GM21786 (cell line): ENCODE data around the gene IGF2R.
A peak's percentile ranks its signal among the peaks of the same experiment; 100 is the strongest.
"Not testable (repeated sequence)": the region's sequence is repeated elsewhere in the genome, so short reads cannot be mapped to it uniquely, and the experiment has no call there.

Experiments
- ATAC-seq: cut with Tn5 transposase; IDR thresholded peaks from one replicate; pipeline ENCODE4 v1.9.1; 2021; ENCODE audit not compliant: unreplicated experiment

IGF2R gene, protein sequence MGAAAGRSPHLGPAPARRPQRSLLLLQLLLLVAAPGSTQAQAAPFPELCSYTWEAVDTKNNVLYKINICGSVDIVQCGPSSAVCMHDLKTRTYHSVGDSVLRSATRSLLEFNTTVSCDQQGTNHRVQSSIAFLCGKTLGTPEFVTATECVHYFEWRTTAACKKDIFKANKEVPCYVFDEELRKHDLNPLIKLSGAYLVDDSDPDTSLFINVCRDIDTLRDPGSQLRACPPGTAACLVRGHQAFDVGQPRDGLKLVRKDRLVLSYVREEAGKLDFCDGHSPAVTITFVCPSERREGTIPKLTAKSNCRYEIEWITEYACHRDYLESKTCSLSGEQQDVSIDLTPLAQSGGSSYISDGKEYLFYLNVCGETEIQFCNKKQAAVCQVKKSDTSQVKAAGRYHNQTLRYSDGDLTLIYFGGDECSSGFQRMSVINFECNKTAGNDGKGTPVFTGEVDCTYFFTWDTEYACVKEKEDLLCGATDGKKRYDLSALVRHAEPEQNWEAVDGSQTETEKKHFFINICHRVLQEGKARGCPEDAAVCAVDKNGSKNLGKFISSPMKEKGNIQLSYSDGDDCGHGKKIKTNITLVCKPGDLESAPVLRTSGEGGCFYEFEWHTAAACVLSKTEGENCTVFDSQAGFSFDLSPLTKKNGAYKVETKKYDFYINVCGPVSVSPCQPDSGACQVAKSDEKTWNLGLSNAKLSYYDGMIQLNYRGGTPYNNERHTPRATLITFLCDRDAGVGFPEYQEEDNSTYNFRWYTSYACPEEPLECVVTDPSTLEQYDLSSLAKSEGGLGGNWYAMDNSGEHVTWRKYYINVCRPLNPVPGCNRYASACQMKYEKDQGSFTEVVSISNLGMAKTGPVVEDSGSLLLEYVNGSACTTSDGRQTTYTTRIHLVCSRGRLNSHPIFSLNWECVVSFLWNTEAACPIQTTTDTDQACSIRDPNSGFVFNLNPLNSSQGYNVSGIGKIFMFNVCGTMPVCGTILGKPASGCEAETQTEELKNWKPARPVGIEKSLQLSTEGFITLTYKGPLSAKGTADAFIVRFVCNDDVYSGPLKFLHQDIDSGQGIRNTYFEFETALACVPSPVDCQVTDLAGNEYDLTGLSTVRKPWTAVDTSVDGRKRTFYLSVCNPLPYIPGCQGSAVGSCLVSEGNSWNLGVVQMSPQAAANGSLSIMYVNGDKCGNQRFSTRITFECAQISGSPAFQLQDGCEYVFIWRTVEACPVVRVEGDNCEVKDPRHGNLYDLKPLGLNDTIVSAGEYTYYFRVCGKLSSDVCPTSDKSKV (N-terminal part only)

DNA sequence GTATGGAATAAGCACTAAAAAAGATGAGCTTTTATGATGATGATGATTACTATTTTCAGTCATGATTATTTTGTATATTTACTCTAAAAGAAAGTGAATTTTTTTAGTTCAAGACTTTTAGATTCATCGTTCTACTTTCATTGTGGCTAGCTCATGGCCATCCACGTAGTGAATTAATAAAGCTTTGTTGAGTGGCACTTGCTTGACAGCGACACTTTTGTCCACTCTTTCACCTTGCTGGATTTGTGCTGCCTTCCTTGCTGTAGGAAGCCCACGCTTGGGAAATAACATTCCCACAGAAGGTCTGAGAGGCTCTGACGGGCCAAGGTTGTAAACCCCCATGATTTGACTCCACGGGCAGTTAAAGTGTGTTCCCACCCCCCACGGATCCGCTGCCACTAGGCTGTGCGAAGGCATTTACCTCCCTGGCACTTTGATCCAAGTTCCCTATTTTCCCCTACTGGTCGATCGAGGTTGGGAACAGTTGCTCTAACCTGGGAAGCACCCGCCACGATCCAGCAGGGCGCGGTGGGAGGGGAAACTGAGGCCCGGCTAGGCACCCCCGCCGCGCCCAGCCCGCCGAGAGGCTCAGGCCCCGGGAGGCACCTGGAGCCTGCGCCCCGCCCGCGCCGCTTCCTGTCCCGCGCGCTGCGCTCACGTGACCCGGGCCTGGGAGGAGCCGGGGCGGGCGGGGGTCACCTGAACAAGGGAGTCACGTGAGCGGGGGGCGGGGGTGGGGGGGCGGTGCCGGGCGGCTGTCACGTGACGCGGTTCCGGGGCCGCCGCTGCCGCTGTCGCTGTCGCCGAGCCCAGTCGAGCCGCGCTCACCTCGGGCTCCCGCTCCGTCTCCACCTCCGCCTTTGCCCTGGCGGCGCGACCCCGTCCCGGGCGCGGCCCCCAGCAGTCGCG is at the start of gene IGF2R:
Gene IGF2R (plus strand): TSS at position 788 of the 909 bp plus-strand sequence. CDS start 165 bp downstream, outside the sequence.
- peak; percentile 79 for ATAC-seq

DNA sequence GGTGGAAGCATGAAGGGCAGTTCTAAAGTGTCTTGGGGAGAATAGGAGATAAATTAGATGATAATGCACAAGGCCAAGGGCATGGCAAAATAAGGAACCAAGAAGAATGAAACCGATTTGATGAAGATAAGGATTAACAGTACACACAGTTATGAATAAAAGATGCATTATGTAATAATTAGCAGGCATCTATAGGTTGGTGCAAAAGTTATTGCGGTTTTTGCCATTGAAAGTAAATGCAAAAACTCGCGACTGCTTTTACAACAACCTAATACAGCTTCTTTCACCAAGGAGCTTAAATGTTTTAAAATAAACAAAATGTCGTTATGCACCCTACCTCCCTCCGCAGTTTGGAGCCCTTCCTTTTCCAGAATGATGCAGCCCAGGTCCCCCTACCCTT is 49.1 kb upstream of the IGF2R start:
- no peak for ATAC-seq

DNA sequence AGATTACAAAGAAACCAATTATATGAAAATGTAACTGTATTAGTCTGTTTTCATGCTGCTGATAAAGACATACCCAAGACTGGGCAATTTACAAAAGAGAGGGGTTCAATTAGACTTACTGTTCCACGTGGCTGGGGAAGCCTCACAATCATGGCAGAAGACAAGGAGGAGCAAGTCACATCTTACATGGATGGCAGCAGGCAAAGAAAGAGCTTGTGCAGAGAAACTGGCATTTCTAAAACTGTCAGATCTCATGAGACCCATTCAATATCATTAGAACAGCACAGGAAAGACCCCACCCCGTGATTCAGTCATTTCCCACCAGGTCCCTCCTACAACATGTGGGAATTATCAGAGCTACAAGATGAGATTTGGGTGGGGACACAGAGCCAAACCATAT is 44.7 kb upstream of the IGF2R start:
- not testable (repeated sequence) for ATAC-seq

DNA sequence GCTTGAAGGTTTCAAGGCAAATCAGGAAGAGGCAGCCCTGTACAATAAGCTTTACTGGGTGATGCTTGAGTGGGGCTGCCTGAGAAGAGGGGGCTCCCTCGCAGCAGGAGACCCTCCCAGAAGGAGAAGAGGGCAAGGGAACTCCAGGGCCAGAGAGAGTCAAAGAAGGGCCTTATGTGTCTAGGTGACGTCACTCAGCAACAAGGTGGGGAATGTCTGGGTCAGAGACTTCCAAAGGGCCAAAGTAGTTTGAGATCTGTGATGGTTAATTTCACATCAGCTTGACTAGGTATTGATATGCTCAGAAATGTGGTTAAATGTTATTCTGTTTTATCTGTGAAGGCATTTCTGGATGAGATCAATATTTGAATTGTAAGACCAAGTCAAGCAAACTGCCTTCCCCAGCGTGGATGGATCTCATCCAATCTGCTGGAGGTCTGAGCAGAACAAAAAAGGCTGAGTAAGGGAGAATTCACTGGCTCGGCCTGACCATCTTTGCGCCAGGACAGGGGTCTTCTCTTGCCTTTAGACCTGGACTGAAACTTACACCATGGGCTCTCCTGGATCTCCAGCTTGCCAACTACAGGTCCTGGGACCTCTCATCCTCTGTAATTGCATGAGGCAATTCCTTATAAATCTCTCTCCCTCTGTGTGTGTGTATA is 42.2 kb upstream of the IGF2R start:
- ATAC-seq: no peak

DNA sequence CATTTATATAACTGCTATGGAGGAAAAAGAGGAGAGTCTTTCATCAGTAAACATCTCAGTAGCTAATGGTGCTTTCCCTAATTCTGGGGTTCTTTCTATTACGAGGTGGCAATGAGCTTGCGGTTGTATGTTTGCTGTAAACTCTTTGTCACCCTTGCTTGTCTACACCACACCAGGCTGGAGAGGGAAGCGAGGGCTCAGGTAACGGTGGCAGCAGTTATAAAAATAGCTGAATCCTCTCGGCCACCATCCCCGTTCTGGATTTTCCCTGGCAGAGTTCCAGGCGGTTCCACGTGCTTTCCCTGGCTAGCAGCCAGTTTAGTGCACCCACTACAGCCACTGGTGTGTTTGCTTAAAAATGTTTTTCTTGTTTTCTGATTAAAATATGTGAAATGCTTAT is 39.1 kb upstream of the IGF2R start:
- ATAC-seq: peak; percentile 41

DNA sequence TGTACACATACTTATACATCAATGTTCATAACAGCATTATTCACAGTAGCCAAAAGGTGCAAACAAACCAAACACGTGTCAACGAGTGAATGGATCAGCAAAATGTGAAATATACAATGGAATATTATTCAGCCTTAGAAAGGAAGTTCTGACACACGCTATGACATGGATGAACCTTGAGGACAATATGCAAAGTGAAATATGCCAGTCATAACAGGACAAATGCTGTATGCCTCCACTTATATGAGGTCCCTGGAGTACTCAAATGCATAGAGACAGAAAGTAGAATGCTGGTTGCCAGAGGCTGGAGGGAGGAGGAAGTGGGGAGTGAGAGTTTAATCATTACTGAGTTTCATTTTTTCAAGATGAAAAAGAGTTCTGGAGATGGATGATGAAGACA is 37.8 kb upstream of the IGF2R start:
- ATAC-seq: peak; percentile 90

DNA sequence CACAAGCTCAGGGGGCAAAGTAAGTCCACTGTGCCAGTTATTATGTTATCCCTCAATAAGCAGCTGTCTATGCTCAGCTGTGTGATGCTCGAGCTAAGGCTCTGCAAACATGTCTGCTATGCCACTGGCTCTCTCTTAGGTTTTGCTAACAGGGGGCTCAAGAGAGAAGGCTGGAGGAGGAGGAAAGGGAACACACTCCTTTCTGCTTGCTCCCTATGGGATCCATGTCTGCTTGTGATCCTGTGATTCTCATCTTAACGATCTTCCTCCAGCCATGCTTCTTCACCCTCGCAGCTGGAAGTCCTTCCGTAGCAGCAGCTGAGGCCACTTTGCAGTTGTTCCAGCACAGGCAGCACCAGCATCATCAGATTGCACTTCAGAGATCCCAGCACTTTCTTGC is 37.0 kb upstream of the IGF2R start:
- ATAC-seq: peak; percentile 14

DNA sequence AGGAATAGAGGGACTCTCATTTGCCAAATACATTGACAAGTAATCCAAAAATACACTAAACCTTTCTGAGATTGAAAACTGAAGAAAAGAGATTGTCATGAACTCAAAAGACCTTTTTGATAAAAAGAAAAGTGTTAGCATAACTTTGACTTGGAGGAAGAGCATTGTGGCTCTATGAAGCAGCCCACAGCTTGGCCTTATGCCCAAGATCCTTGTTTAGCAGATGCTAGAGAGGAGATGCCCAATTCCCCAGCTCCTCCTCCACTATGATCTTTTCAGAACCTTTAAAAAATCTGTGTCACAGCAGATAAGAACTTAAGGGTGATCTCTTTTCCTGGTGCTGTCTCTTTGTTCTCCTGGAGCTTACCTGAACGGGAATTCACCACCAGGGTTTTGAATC is 35.8 kb upstream of the IGF2R start:
- ATAC-seq: no peak

DNA sequence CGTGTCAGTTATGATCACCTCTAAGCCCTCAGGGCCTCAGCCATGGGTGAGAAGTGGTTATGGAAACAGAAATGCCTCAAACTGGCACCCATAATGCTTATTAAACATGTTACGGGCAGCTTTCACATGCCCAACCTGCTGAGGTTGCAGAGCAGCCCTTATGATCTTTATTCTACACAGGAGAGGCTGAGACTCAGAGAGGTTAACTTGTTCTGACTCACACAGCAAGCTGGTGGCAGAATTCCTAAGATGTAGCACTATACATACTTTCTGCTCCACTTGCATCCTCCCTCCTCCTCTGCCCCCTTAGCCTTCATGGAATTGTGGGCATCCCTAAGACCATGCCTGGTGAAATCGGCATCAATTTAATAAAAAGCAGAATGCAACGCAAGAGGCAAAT is 34.7 kb upstream of the IGF2R start:
- no peak for ATAC-seq

DNA sequence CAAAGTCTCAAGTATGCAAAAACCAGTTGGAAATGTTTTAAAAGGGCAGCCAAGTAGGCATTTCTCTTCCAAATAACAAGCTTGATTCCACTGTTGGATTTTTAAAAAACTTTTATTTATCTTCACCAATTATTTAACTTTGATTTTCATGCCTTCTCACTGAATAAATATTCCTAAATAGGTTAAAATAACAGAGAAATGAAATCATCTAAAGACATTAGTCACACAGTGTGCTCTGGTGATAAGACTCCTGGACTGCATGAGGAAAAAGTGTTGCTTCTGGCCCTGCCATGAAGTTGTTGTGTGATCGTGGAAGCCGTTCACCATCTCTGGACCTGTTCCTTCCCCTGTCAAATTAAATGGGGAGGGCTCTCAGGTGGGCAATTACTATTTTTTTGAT is 33.8 kb upstream of the IGF2R start:
- no peak for ATAC-seq

DNA sequence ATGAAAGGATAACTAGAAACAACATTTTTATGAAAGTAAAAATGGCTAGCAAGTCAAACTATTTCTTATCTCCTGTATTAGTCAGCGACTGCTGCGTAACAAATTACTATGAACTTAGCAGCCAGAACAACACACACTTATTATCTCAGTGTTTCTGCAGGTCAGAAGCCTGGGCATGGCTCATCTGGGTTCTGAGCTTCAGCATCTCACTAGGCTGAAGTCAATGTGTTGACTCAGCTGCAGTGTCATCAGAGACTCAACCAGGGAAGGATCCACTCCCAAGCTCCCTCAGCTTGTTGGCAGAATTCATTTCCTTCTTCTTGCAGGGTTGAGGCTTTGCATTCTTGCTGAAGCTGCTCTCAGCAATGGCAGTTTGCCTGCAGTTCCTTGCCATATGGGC is 33.2 kb upstream of the IGF2R start:
- ATAC-seq: no peak

DNA sequence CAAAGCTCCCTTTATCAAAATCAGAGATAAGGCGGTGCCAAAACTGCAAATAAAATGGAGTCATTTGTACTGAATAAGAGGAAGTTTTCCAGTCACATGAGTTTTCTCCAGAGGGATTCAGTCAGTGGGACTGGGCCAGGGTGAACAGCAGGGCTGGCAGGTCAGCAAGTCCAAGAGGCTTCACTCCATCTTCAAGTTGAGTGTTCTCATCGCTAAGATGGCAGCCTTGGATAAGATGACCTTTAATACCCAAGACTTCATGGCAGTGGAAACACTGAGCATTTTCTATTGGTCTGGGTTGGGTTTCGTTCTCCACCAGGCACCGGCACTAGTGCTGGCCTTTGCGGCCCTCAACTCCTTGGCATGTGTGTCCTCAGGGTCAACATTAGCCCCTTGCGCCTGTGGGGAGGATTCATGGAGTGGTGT is 29.3 kb upstream of the IGF2R start:
- ATAC-seq: no peak

DNA sequence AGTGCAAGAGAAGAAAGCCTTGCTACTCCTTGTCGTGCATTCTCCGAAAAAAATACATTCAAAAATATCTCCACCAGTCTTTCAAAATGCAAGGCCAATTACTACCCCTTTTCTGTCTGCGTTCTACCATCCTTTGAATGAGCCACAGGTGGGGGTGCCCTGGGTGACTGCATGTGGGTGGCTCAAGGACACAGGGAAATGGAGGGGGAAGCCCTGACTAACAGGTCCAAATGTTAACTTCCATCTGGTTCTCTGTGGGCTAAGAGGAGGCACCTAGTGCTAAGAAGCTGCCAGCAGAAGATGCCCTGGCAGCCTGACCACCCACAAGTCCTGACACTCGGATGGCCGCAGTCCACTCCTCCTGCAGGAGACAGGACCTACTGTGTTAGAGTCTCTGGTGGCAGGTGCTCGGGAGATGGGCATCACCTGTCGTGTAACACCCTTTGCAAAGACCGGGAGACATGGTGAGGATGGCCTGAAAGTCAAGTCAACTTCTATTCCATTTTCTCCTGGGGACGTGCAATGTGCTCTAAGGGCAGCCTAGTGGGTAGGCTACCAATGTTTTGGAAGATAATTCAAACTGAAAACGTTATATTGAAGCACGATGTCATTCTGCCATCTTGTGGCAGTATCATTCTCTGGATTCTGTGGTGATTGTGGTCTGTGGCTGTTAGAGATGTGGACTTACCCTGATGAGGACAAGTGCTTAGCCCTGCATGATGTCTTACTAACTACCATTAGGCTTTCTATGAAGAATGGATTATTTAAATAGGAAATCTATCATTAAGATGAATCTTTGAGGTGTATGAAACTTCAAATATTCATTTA is 27.4 kb upstream of the IGF2R start:
- peak; percentile 97 for ATAC-seq

DNA sequence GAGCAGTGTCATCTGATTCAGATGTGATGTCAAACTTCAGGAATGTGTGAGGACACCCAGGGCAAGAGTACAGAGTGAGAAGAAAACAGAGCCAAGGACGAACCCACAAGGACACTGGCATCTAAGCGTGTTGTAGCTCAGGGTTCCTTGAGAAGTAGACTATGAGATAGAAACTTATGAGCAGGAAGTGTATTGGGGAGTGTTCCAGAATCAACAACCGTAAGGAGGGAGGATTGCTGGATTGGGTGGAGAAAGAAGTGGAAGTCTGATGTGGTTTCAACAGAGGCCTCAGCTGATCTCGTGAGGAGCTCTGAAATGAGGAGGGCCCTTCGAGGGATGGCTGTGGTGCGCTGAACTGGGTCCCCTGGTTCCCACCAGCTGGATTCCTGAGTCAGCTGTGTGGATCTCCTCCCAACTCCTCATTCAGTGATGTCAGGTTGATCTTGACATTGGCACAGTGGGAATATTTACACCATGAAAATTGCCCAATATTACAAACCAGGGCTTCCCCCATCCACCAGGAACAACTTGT is 25.7 kb upstream of the IGF2R start:
- no peak for ATAC-seq

DNA sequence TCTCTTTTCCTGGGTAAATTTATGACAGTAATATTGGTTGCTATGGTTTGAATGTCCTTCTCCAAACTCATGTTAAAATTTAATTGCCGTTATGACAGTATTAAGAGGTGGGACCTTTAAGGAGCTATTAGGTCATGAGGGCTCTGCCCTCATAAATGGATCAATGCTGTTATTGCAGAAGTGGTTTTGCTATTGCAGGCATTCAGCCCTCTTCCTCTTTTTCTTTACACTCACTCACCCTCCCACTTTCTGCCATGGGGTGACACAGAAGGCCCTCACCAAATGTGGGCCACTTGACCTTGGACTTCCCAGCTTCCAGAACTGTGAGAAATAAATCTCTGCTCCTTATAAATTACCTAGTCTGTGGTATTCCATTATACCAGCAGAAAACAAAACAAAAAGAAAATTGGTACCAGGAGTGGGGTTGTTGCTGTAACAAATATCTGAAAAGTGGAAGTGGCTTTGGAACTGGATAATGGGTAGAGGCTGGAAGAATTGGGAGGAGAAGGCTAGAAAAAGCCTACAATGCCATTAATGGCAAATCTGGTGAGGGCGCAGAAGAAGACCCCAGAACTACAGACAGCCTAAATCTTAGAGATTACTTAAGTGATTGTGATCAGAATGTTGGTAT is 24.8 kb upstream of the IGF2R start:
- no peak for ATAC-seq

DNA sequence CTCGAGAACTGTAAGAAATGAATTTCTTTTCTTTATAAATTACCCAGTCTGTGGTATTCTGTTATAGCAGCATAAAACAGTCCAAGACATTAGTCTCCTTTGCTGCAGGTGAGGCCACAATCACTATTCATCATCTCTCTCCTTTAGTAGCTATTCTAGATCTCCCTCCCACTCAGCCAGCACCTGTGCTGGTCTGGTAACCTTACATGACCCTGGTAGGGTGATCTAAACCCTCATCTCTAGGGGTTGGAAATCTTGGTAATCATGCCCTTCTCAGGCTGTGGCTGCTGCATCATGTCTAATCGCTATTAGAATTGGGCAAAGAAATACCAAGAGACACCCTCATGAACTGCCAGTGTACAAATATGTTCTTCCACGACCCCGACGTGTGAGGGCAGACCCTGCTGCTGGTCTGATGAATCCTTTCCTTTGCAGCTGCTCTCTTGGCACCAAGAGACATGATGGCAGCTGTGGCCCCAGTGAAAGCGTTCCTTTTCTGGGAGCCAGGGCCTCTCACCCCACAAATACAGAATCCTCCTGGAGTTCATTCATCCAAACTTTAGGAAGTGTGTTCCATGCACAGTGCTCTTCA is 23.0 kb upstream of the IGF2R start:
- no peak for ATAC-seq

DNA sequence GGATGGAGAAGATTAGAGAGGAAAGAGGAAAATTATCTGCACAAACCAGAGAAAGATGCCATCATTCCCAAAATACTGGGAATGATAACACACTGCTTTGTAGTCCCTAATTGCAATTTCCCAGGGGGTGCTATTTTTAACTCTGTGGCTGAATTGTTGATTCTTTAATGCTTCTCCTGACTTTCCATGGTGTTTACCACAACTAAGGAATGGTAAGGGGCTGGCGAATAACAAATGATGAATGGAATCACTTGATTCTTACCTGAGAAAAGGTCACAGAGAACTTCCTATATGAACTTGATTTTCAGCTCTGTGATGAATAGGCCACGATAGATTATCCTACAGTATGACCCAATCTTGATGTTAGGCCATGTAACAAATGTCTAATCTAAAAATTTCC is 22.0 kb upstream of the IGF2R start:
- no peak for ATAC-seq

DNA sequence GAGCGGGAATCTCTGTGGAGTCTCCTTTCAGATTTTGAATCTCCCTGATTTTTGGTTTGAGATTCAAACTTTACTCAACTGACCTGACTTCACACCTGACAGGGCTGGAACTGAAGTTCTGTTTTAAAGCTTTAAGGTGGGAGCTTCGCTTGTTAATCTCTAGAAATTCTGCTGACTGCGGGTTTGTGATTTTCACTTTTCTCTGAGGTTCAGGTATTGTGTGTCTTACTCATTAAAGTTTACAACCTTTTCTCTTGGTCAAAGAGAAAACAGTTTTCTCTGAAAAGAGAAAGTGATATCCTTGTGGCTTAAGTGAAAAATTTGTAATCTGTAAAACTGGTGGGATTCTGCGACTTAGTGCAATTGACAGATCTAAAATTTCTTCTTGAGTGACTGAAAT is 20.7 kb upstream of the IGF2R start:
- no peak for ATAC-seq
